Transverse colon (tissue), 3 donors: ENCODE data around the gene ZNF20.

Experiments
- CTCF ChIP-seq, 5 experiments: fragments of 200-600 bp in 3 of 5; fragments of 450-650 bp in 2 of 5; sonication (generic) in 3 of 5; IDR thresholded peaks; 1 replicate in 2 of 5; 2 replicates in 3 of 5; pipeline ENCODE4 v1.5.1; 2016 to 2017; ENCODE audit warnings: antibody characterized with exemption in 5 of 5, inconsistent platforms in 3 of 5, mild to moderate bottlenecking in 2 of 5, moderate library complexity in 1 of 5
- EP300 ChIP-seq: sonication (generic); formaldehyde crosslinking; IDR thresholded peaks from one replicate; pipeline ENCODE4 v1.6.1; 2017; ENCODE audit warnings: antibody characterized with exemption, low read depth

DNA sequence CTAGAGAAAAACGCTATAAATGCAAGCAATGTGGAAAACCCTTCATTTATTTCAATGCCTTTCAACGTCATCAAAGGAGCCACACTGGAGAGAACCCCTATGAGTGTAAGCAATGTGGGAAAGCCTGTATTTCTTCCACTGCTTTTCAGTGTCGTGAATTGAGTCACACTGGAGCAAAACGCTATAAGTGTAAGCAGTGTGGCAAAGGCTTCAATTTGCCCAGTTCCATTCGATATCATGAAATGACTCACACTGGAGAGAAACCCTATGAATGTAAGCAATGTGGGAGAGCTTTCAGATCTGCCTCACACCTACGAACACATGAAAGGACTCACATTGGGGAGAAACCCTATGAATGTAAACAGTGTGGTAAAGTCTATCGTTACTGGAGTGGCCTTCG, 27.4 kb downstream of the ZNF20 start:
- TF ChIP-seq CTCF (IDR thresholded peaks at IDR 0.05) = no peak
- TF ChIP-seq EP300 = no peak
